Effector memory CD8-positive, alpha-beta T cell (primary cell): Measurements from ENCODE around the gene PCDH17.

Source experiments
- ATAC-seq: fragments of 150-1000 bp; cut with Tn5 transposase; replicated peaks from 2 replicates; pipeline ENCODE4 v1.10.0; 2021; ENCODE audit warnings: mild to moderate bottlenecking, moderate library complexity
- DNase-seq, 3 experiments: peaks; one replicate each; pipeline ENCODE4 v3.0.0; 2021
- H3K27ac Mint-ChIP-seq, 2 donors: one replicate each; pipeline ENCODE4 v1.8.0; 2022; ENCODE audit warnings: mild to moderate bottlenecking in 2 of 2, mixed read lengths in 2 of 2, moderate library complexity in 2 of 2
- H3K27me3 Mint-ChIP-seq, 2 donors: one replicate each; pipeline ENCODE4 v1.8.0; 2022; ENCODE audit warnings: mixed read lengths in 2 of 2
- H3K36me3 Mint-ChIP-seq: one replicate; pipeline ENCODE4 v1.8.0; 2022; ENCODE audit warnings: mild to moderate bottlenecking, moderate library complexity, mixed read lengths; ENCODE audit not compliant: insufficient read depth
- H3K4me1 Mint-ChIP-seq, 2 donors: one replicate each; pipeline ENCODE4 v1.8.0; 2022; ENCODE audit warnings: low read depth in 2 of 2, mixed read lengths in 2 of 2
- H3K4me3 Mint-ChIP-seq, 2 donors: one replicate each; pipeline ENCODE4 v1.8.0; 2022; ENCODE audit warnings: mild to moderate bottlenecking in 2 of 2, mixed read lengths in 2 of 2, moderate library complexity in 2 of 2
- H3K9me3 Mint-ChIP-seq, 2 donors: one replicate each; pipeline ENCODE4 v1.8.0; 2022; ENCODE audit warnings: mixed read lengths in 2 of 2

The PCDH17 gene

DNA sequence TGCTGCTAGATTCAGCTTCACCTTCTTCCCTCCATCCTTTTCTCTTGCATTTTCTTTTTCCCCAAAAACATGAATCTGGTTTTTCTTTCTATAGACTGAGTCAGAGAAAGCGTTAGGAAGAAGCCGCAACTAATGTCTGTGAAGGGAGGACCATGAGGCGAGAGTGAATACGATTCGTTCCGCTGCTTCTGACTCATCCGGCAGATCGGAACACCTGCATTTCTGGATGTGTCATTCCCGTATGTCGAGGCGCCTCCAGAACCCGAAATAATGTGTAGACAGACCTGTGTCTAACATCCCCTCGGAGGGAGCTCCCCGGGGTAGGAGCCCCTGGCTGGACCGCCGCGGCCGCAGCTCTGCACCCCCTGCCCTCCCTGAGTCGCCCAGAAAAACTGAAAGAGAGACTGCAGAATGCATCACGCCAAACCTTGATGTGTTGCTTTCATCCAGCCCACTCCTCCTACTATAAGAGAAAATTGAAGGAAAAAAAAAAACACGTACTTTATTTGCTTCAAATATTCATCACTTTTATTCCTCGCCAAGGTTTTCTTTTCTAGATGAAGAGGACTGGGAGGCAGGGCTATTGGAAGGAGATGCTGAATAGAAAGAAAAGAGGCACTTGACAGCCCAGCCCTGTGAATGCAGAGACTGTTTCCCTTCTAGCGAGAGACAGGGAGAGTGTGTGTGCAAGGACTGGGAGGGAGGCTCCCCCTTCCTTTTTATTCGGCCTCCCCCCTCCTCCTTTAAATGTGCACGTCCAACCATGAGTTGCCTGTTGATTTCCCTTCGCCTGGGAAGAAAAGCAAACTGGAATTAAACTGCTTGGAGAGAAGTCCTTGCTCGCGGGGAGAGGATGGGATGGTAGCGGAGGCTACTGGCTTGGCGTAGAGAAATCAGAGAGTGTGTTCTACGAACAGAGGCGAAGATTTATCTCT lies 616 bp upstream of the PCDH17 start:
- Mint-ChIP-seq H3K27ac (peak overlapping the region in 1 of 2 donors; percentile 89), H3K36me3 (no peaks in the 10 kb centered on the region), H3K4me3 (peak overlapping the region; percentile 68 to 86), H3K9me3 (peaks cover 0 to 2% of the 10 kb centered on the region in 2 donors), H3K4me1 (peaks cover 12 to 19% of the 10 kb centered on the region in 2 donors), H3K27me3 (peaks cover 20 to 49% of the 10 kb centered on the region in 2 donors)
- DNase-seq (no peak), ATAC-seq (no peak)

DNA sequence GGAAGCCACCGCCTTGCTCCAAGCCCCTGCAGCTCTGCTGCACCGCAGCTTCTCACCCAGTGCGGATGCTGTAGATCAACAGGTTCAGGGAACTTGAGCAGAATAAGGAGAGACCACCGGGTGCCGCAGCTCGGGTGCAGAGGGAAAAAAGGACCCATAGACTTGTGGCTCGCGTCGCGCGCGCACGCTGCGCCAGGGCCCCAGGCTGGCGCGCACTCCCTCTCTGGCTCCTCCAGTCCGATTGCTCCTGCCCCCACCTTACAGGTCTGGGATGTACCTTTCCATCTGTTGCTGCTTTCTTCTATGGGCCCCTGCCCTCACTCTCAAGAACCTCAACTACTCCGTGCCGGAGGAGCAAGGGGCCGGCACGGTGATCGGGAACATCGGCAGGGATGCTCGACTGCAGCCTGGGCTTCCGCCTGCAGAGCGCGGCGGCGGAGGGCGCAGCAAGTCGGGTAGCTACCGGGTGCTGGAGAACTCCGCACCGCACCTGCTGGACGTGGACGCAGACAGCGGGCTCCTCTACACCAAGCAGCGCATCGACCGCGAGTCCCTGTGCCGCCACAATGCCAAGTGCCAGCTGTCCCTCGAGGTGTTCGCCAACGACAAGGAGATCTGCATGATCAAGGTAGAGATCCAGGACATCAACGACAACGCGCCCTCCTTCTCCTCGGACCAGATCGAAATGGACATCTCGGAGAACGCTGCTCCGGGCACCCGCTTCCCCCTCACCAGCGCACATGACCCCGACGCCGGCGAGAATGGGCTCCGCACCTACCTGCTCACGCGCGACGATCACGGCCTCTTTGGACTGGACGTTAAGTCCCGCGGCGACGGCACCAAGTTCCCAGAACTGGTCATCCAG lies 964 bp downstream of the PCDH17 start:
- ATAC-seq, result peak; percentile 14
- peak overlapping the region in 1 of 2 donors; percentile 89 for H3K27ac Mint-ChIP-seq

DNA sequence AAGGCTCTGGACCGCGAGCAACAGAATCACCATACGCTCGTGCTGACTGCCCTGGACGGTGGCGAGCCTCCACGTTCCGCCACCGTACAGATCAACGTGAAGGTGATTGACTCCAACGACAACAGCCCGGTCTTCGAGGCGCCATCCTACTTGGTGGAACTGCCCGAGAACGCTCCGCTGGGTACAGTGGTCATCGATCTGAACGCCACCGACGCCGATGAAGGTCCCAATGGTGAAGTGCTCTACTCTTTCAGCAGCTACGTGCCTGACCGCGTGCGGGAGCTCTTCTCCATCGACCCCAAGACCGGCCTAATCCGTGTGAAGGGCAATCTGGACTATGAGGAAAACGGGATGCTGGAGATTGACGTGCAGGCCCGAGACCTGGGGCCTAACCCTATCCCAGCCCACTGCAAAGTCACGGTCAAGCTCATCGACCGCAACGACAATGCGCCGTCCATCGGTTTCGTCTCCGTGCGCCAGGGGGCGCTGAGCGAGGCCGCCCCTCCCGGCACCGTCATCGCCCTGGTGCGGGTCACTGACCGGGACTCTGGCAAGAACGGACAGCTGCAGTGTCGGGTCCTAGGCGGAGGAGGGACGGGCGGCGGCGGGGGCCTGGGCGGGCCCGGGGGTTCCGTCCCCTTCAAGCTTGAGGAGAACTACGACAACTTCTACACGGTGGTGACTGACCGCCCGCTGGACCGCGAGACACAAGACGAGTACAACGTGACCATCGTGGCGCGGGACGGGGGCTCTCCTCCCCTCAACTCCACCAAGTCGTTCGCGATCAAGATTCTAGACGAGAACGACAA lies 1.8 kb downstream of the PCDH17 start:
- Mint-ChIP-seq H3K4me3 (peak overlapping the region in 1 of 2 donors; percentile 86), H3K9me3 (peaks cover 0 to 2% of the 10 kb centered on the region in 2 donors), H3K36me3 (no peaks in the 10 kb centered on the region), H3K27me3 (peaks cover 15 to 49% of the 10 kb centered on the region in 2 donors), H3K4me1 (peaks cover 12 to 19% of the 10 kb centered on the region in 2 donors), H3K27ac (no peak overlapping the region)
- no peak for ATAC-seq
- DNase-seq, result no peak

More for the DNA sequence above, 964 bp downstream of the PCDH17 start:
- Mint-ChIP-seq H3K36me3 (no peaks in the 10 kb centered on the region), H3K9me3 (peaks cover 0 to 2% of the 10 kb centered on the region in 2 donors), H3K27me3 (peaks cover 20 to 49% of the 10 kb centered on the region in 2 donors), H3K4me1 (peaks cover 12 to 19% of the 10 kb centered on the region in 2 donors), H3K4me3 (peak overlapping the region; percentile 68 to 86)
- DNase-seq, result no peak

DNA sequence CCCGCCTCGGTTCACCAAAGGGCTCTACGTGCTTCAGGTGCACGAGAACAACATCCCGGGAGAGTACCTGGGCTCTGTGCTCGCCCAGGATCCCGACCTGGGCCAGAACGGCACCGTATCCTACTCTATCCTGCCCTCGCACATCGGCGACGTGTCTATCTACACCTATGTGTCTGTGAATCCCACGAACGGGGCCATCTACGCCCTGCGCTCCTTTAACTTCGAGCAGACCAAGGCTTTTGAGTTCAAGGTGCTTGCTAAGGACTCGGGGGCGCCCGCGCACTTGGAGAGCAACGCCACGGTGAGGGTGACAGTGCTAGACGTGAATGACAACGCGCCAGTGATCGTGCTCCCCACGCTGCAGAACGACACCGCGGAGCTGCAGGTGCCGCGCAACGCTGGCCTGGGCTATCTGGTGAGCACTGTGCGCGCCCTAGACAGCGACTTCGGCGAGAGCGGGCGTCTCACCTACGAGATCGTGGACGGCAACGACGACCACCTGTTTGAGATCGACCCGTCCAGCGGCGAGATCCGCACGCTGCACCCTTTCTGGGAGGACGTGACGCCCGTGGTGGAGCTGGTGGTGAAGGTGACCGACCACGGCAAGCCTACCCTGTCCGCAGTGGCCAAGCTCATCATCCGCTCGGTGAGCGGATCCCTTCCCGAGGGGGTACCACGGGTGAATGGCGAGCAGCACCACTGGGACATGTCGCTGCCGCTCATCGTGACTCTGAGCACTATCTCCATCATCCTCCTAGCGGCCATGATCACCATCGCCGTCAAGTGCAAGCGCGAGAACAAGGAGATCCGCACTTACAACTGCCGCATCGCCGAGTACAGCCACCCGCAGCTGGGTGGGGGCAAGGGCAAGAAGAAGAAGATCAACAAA lies 2.6 kb downstream of the PCDH17 start:
- H3K36me3 Mint-ChIP-seq, result no peaks in the 10 kb centered on the region
- H3K4me1 Mint-ChIP-seq, result peaks cover 12 to 19% of the 10 kb centered on the region in 2 donors
- no peak for ATAC-seq
- H3K27ac Mint-ChIP-seq, result no peak overlapping the region
- H3K4me3 Mint-ChIP-seq, result peak overlapping the region in 1 of 2 donors; percentile 55
- peaks cover 8 to 45% of the 10 kb centered on the region in 2 donors for H3K27me3 Mint-ChIP-seq
- DNase-seq, result no peak
- no peaks in the 10 kb centered on the region for H3K9me3 Mint-ChIP-seq

DNA sequence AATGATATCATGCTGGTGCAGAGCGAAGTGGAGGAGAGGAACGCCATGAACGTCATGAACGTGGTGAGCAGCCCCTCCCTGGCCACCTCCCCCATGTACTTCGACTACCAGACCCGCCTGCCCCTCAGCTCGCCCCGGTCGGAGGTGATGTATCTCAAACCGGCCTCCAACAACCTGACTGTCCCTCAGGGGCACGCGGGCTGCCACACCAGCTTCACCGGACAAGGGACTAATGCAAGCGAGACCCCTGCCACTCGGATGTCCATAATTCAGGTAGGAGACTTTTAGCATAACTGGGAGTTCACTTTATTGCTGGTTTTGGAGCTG lies 3.3 kb downstream of the PCDH17 start:
- peaks cover 11 to 18% of the 10 kb centered on the region in 2 donors for H3K4me1 Mint-ChIP-seq
- no peak for DNase-seq
- peaks cover 3 to 39% of the 10 kb centered on the region in 2 donors for H3K27me3 Mint-ChIP-seq
- no peak overlapping the region for H3K27ac Mint-ChIP-seq
- H3K4me3 Mint-ChIP-seq, result peak overlapping the region in 1 of 2 donors; percentile 55
- no peak for ATAC-seq
- no peaks in the 10 kb centered on the region for H3K9me3 Mint-ChIP-seq
- no peaks in the 10 kb centered on the region for H3K36me3 Mint-ChIP-seq

DNA sequence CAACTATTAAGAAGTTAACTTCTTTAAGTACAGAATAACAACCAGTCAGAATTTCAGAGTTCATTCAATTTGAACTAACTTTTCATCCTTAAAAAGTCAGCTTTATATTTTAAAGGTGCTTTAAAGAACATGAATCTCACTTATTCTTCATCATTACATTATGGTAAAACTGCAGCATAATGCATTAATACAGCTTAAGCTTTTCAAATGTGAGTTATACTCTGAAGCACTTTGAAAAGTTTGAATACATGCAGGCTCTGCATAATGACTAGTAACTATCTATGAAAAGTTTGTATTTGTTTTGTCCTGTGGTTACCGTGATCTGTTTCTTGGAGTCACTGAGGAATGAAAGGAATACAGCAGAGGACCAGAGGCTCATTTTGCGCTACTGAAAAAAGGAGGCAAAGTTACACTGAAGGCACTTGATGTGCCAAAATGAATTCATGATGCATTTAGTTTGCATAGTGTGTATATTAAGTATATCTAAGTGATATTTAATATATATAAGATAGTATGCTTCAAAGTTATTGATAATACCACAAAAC lies 4.1 kb downstream of the PCDH17 start:
- Mint-ChIP-seq H3K27me3 (peaks cover 0 to 32% of the 10 kb centered on the region in 2 donors), H3K9me3 (no peaks in the 10 kb centered on the region), H3K36me3 (no peaks in the 10 kb centered on the region), H3K27ac (no peak overlapping the region), H3K4me1 (peaks cover 9 to 16% of the 10 kb centered on the region in 2 donors), H3K4me3 (no peak overlapping the region)
- ATAC-seq (no peak), DNase-seq (no peak)

DNA sequence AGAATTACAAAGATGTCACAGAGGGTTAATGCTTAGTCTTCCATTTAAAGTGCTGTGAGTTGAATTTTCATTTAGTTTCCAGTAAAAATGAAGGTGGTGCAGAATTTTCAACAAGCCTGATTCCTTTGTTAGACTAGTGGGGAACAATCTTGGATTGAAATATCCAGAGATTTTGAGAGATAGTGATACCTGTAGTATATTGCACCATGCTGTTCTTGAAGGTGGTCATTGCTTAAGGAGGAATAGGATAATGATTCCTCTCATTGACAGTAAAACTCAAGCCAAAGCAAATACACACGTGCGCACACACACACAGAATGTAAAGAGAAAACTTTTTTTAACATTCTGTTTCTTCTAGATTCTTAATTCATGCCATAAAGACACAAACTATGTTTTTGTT lies 5.3 kb downstream of the PCDH17 start:
- Mint-ChIP-seq H3K27me3 (peaks cover 0 to 20% of the 10 kb centered on the region in 2 donors), H3K4me1 (peaks cover 0 to 8% of the 10 kb centered on the region in 2 donors), H3K27ac (no peak overlapping the region), H3K36me3 (no peaks in the 10 kb centered on the region), H3K4me3 (no peak overlapping the region), H3K9me3 (no peaks in the 10 kb centered on the region)
- ATAC-seq (no peak), DNase-seq (no peak)

DNA sequence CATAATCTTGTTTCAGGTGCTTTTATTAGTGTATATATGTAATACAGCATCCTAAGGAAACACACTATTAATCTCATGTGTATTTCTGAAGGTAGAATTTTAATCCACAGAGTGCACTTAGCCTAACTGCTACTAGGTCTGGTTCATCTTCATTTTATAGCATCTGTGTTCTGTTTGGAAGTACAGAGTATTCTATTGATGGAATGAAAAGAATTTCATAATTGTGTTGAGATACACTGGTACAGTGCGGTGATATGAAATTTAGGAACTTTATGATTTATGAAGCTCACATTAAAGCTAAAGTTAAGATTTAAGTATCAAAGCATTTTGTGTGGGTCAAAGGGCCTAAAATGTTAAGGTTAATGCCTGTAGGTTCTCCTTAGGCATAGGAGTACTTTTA lies 6.0 kb downstream of the PCDH17 start:
- H3K9me3 Mint-ChIP-seq, result no peaks in the 10 kb centered on the region
- ATAC-seq, result no peak

DNA sequence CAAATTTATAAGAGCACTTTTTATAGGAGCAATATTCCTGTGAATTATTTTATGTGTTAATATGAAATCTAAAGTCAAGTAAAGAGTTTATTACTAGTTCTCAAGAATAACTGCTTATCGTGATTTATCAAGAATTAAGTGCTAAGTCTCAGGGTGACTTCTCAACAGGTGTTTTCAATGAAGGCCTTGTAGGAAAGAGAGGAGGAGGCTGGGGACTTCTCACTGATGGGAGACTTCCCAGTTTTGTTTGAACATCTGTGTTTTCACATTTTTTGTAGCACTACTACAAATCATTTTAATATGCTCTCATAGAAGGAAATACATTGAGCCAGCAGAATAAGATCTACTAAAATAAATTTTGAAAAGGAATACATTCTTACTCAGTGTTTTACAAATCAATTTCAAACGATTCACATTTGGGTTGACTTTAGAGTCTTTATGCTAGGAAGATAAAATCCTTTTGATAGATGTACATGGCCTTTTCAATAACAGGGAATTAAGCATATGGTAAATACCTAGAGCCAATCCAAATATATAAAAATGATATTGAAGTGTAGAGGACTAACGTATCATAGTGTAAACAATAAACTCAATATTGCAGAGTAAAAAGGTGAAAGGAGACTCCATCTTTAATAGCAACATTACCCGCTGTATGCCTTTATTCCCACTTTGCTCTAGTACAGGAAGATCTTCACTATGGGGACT lies 6.8 kb downstream of the PCDH17 start:
- no peak for ATAC-seq
- no peaks in the 10 kb centered on the region for H3K36me3 Mint-ChIP-seq
- no peak for DNase-seq
- no peak overlapping the region for H3K4me3 Mint-ChIP-seq
- H3K4me1 Mint-ChIP-seq, result peaks cover 0 to 5% of the 10 kb centered on the region in 2 donors
- no peak overlapping the region for H3K27ac Mint-ChIP-seq
- peaks cover 0 to 5% of the 10 kb centered on the region in 2 donors for H3K27me3 Mint-ChIP-seq
- H3K9me3 Mint-ChIP-seq, result no peaks in the 10 kb centered on the region

More for the DNA sequence above, 6.0 kb downstream of the PCDH17 start:
- no peaks in the 10 kb centered on the region for H3K36me3 Mint-ChIP-seq
- H3K4me1 Mint-ChIP-seq, result peaks cover 0 to 5% of the 10 kb centered on the region in 2 donors
- H3K4me3 Mint-ChIP-seq, result no peak overlapping the region
- no peak overlapping the region for H3K27ac Mint-ChIP-seq
- H3K27me3 Mint-ChIP-seq, result peaks cover 0 to 13% of the 10 kb centered on the region in 2 donors
- no peak for DNase-seq

DNA sequence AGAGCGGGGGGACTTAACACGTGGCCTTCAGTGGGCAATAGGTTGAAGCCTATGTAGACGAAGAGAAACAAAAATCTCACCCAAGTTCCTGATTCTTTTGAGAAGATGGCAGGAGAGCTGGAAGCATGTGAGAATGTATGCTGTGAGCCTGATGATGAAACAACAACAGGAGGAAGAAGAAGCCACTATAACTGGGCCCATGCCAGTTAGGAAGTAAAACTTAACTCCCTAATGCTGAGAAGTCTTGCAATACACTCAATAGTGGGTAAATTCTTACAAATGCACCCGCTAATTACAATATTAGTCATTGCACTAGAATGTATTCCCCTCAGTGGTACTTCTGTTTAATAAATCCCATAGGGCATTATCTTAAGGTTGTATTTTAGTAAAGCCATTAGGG lies 9.1 kb downstream of the PCDH17 start:
- H3K36me3 Mint-ChIP-seq, result no peaks in the 10 kb centered on the region
- H3K27ac Mint-ChIP-seq, result no peak overlapping the region
- no peaks in the 10 kb centered on the region for H3K4me1 Mint-ChIP-seq
- H3K9me3 Mint-ChIP-seq, result no peaks in the 10 kb centered on the region
- no peak for ATAC-seq
- DNase-seq, result no peak
- H3K4me3 Mint-ChIP-seq, result no peak overlapping the region
- H3K27me3 Mint-ChIP-seq, result no peaks in the 10 kb centered on the region

DNA sequence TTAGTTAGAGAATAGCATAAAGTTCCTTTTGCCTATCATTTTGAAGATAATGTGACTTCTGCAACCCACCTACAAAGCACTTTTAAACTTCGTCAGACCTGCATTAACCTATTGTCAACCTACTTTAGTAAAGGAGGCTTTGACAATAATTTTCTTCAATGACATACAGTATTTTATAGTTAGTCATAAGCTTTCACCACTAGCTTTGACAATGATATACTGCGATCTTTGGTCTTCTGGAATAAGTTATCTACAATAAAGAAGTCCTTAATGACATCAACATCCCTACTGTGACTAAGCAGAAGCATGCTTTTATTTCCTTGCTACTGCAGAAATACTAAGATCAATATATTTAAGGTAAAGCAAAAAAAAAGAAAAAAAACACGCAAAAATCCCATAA lies 9.5 kb downstream of the PCDH17 start:
- DNase-seq (no peak), ATAC-seq (no peak)
- H3K4me1 Mint-ChIP-seq, result no peaks in the 10 kb centered on the region
- no peaks in the 10 kb centered on the region for H3K27me3 Mint-ChIP-seq
- no peak overlapping the region for H3K27ac Mint-ChIP-seq
- H3K4me3 Mint-ChIP-seq, result no peak overlapping the region
- no peaks in the 10 kb centered on the region for H3K36me3 Mint-ChIP-seq
- no peaks in the 10 kb centered on the region for H3K9me3 Mint-ChIP-seq
